Stimulated activated CD8-positive, alpha-beta memory T cell treated with anti-CD3 and anti-CD28 coated beads, Interleukin-12 subunit alpha, Interleukin-12 subunit beta, amount 100 ng/mL, for 24 hours (primary cell): ENCODE measurements around the gene HDHD3.

Experiments
- DNase-seq: peaks from one replicate; pipeline ENCODE4 v3.0.0-alpha.2; 2020; ENCODE audit errors: extremely low read depth

The HDHD3 gene

DNA sequence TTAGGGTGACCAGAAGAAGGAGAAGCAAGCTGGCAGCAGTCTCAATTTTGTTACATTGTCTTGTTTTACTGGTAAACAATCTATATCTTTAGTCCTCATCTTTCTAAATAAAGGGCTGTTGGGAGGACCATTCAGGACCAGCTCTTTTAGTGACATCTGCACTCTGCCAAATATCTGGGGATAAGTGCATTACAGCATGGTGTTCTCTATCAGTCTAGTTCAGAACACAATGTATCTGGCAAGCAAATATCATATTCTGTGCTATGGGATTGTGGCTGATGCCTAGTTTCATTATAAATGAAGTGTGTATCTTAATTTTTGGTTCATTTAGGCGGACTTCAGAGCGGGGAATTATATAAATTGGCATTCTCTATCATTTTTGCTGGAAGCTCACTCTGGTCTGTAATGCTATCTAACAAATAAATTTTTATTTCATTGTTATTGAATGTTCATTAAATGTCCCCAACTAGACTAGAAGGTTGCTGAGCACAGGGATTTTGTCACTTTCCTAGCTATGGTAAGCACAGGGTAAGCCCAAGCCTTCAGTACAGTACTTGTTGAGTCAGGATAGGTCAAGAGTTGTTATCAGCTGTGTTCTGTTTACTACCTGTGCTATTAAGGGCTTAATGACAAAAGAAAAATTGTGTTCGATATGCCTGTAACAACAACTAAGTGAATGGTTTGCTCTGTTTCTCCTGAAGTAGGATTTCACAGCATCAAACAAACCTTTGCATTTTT, 48.6 kb downstream of the HDHD3 start:
- no peak for DNase-seq

DNA sequence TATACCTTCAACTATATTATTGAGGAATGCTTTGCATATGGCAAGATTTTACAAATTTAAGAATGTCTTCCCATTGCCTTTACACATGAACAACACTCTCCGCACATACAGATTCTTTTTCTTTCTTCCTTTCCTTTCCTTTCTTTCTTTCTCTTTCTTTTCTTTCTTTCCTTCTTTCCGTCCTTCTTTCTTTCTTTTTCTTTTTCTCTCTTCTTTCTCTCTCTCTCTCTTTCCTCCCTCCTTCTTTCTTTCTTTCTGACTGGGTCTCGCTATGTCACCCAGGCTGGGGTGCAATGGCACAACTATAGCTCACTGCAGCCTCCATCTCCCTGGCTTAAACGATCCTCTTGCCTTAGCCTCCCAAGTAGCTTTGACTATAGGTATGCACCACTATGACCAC, 50.6 kb downstream of the HDHD3 start:
- no peak for DNase-seq
